ENCODE measurements around the gene TAF8. TPM values are rescaled to one million over a fixed set of nuclear protein-coding genes. Genes with fewer than 3 reads are reported as not detected.

TAF8 gene
- total RNA-seq, 4 donors from 2014 or later = 16.7 to 35.2 (median 25.9) TPM

GRCh38 chr6:42133926-42134325 is 83.6 kb downstream of the TAF8 start:
- intact Hi-C loops (cut with DNase I) = no loop called here
- H3K27ac ChIP-seq (replicated peaks in 1 of 4) = no peak overlapping the region
- TF ChIP-seq EP300 (IDR thresholded peaks at IDR 0.05) = no peak
- no peak for TF ChIP-seq CTCF (IDR thresholded peaks at IDR 0.05)
- TF ChIP-seq POLR2AphosphoS5 (IDR thresholded peaks at IDR 0.05) = no peak
- TF ChIP-seq POLR2A (IDR thresholded peaks at IDR 0.05; ENCODE audit: low read depth) = no peak
- no peak for DNase-seq (ENCODE audit: extremely low spot score)
- peaks cover 0 to 16% (median 0%) of the 10 kb centered on the region in 4 donors for H3K27me3 ChIP-seq
- no peaks in the 10 kb centered on the region for H3K9me3 ChIP-seq
- no peaks in the 10 kb centered on the region for H3K4me1 ChIP-seq
- no peaks in the 10 kb centered on the region for H3K36me3 ChIP-seq
- no peak overlapping the region for H3K4me3 ChIP-seq
- 90% methylated on average over 4 of the region's 4 CpGs for WGBS

- TF ChIP-seq CTCF (IDR thresholded peaks at IDR 0.05) (no peak), POLR2A (IDR thresholded peaks at IDR 0.05; ENCODE audit: low read depth) (no peak), EP300 (IDR thresholded peaks at IDR 0.05) (no peak), POLR2AphosphoS5 (IDR thresholded peaks at IDR 0.05) (no peak)
- H3K36me3 ChIP-seq = no peaks in the 10 kb centered on the region
- H3K4me1 ChIP-seq = peaks cover 0 to 3% (median 0%) of the 10 kb centered on the region in 4 donors
- no peak for DNase-seq (ENCODE audit: extremely low spot score)
- H3K9me3 ChIP-seq = no peaks in the 10 kb centered on the region
- no peak overlapping the region for H3K4me3 ChIP-seq
- H3K27ac ChIP-seq (replicated peaks in 1 of 4) = no peak overlapping the region
- 89% methylated on average over 10 of the region's 12 CpGs for WGBS
- intact Hi-C loops (cut with DNase I) = no loop called here
- H3K27me3 ChIP-seq = peaks cover 0 to 16% (median 0%) of the 10 kb centered on the region in 4 donors
Observed at GRCh38 chr6:42135161-42135560, 84.8 kb downstream of the TAF8 start.

- no peak for DNase-seq (ENCODE audit: extremely low spot score)
- Histone ChIP-seq H3K36me3 (no peaks in the 10 kb centered on the region), H3K27ac (replicated peaks in 1 of 4) (no peak overlapping the region), H3K27me3 (peaks cover 0 to 18% (median 0%) of the 10 kb centered on the region in 4 donors), H3K4me1 (peaks cover 0 to 3% (median 0%) of the 10 kb centered on the region in 4 donors), H3K4me3 (no peak overlapping the region), H3K9me3 (no peaks in the 10 kb centered on the region)
- no peak for TF ChIP-seq CTCF (IDR thresholded peaks at IDR 0.05)
- TF ChIP-seq EP300 (IDR thresholded peaks at IDR 0.05) = no peak
- no peak for TF ChIP-seq POLR2A (IDR thresholded peaks at IDR 0.05; ENCODE audit: low read depth)
- TF ChIP-seq POLR2AphosphoS5 (IDR thresholded peaks at IDR 0.05) = no peak
- intact Hi-C loops (cut with DNase I) = no loop called here
- 92% methylated on average over 2 of the region's 2 CpGs for WGBS
Observed at GRCh38 chr6:42135722-42136121, 85.4 kb downstream of the TAF8 start.

GRCh38 chr6:42136508-42137193 is 86.3 kb downstream of the TAF8 start:
- no peak for TF ChIP-seq EP300 (IDR thresholded peaks at IDR 0.05)
- no peak for TF ChIP-seq POLR2A (IDR thresholded peaks at IDR 0.05; ENCODE audit: low read depth)
- TF ChIP-seq POLR2AphosphoS5 (IDR thresholded peaks at IDR 0.05) = no peak
- no peak for TF ChIP-seq CTCF (IDR thresholded peaks at IDR 0.05)
- Histone ChIP-seq H3K9me3 (no peaks in the 10 kb centered on the region), H3K4me1 (peaks cover under 1 to 3% (median 3%) of the 10 kb centered on the region in 4 donors), H3K27me3 (peaks cover 0 to 23% (median 3%) of the 10 kb centered on the region in 4 donors), H3K27ac (replicated peaks in 1 of 4) (no peak overlapping the region), H3K4me3 (no peak overlapping the region), H3K36me3 (no peaks in the 10 kb centered on the region)
- DNase-seq (ENCODE audit: extremely low spot score) = no peak
- intact Hi-C loops (cut with DNase I) = no loop called here
- 63% methylated on average over 12 of the region's 14 CpGs for WGBS

Small RNA genes lying within 50 kb of the gene (small RNA-seq; reads per million reads assigned to genes)
- gene RNU6-761P = 0 reads per million in 3 donors

Other genes with a start within 250 kb of the TAF8 start
- 1 to 10 TPM; 1.3 to 2.5 (median 2.3) TPM for gene USP49, start 155.1 kb upstream of the TAF8 start, total RNA-seq
- gene MED20, start 129.4 kb upstream of the TAF8 start, total RNA-seq = 10 to 100 TPM in 3 of 4 donors, 1 to 10 TPM in 1; 9.6 to 14.9 (median 14.2) TPM
- gene BYSL, start 129.0 kb upstream of the TAF8 start, total RNA-seq = 10 to 100 TPM in 2 of 4 donors, 1 to 10 TPM in 2; 5.8 to 11.6 (median 9.2) TPM
- 100 to 1,000 TPM; 110 to 167 (median 133) TPM for gene CCND3, start 108.7 kb upstream of the TAF8 start, total RNA-seq
- gene C6orf132, start 92.1 kb downstream of the TAF8 start, total RNA-seq = 1 to 10 TPM in 3 of 4 donors, under 1 TPM in 1; 0.83 to 2.1 (median 1.6) TPM
- gene GUCA1A, start 122.8 kb downstream of the TAF8 start, total RNA-seq = not detected
- gene GUCA1B, start 144.4 kb downstream of the TAF8 start, total RNA-seq = under 1 TPM in 2 of 4 donors, not detected in 2; 0.83 to 0.86 TPM
- gene MRPS10, start 167.3 kb downstream of the TAF8 start, total RNA-seq = 10 to 100 TPM; 27.8 to 38.8 (median 29.3) TPM

Measured in esophagus muscularis mucosa (tissue), 4 donors.